Vagina (tissue), 2 donors: ENCODE results near the gene ASB18. TPM values are rescaled to one million over a fixed set of nuclear protein-coding genes. Genes with fewer than 3 reads are reported as not detected.

ENCODE experiments used
- DNase-seq, 2 donors: peaks; one replicate each; pipeline ENCODE4 v3.0.0-alpha.2; 2017; ENCODE audit errors: extremely low spot score in 2 of 2
- H3K27ac ChIP-seq: fragments of 200-600 bp; sonication (generic); one replicate; pipeline ENCODE4 v1.5.1; 2019
- H3K27me3 ChIP-seq: fragments of 200-600 bp; sonication (generic); one replicate; pipeline ENCODE4 v1.5.1; 2019
- H3K36me3 ChIP-seq, 2 donors: fragments of 200-600 bp; sonication (generic); one replicate each; pipeline ENCODE4 v1.5.1; 2017 to 2019
- H3K4me1 ChIP-seq: fragments of 200-600 bp; sonication (generic); one replicate; pipeline ENCODE4 v1.5.1; 2019
- H3K4me3 ChIP-seq, 2 donors: fragments of 200-600 bp; sonication (generic); 1 replicate in 1 of 2; 2 replicates in 1 of 2; pipeline ENCODE4 v1.5.1; 2016 to 2019
- H3K9me3 ChIP-seq: fragments of 200-600 bp; sonication (generic); one replicate; pipeline ENCODE4 v1.5.1; 2019
- POLR2A ChIP-seq, 2 donors: fragments of 450-650 bp; IDR thresholded peaks; one replicate each; pipeline ENCODE4 v1.6.1; 2017; ENCODE audit warnings: antibody characterized with exemption in 2 of 2, mild to moderate bottlenecking in 2 of 2, moderate library complexity in 2 of 2
- POLR2AphosphoS5 ChIP-seq, 2 donors: sonication (generic); formaldehyde crosslinking; IDR thresholded peaks; one replicate each; pipeline ENCODE4 v1.9.0; 2017; ENCODE audit warnings: antibody characterized with exemption in 2 of 2, mild to moderate bottlenecking in 2 of 2, low read depth in 1 of 2; ENCODE audit not compliant: insufficient read depth in 1 of 2
- intact Hi-C: fragments of 100-400 bp; cut with DNase I; formaldehyde crosslinking; loops from one replicate; pipeline ENCODE4 v1.15.1; 2023
- total RNA-seq: library from RNA; depleted of rRNA; stranded (reverse); fragments of >200 nt; gene quantifications from one replicate; pipeline ENCODE4 v1.2.3, GENCODE V29; 2016
- TF ChIP-seq, protein P1 (sequence below), 3 experiments: fragments of 450-650 bp in 2 of 3; fragments of 200-600 bp in 1 of 3; sonication (generic) in 1 of 3; IDR thresholded peaks; one replicate each; pipeline ENCODE4 v1.5.1; 2017 to 2019; ENCODE audit warnings: antibody characterized with exemption in 3 of 3, mild to moderate bottlenecking in 2 of 3, moderate library complexity in 2 of 3

The ASB18 gene
- total RNA-seq, 1 donor from 2014 or later, result not detected

GRCh38 chr2:236205867-236206645, 58.1 kb downstream of the ASB18 start:
- Histone ChIP-seq H3K9me3 (no peaks in the 10 kb centered on the region), H3K27me3 (no peaks in the 10 kb centered on the region), H3K36me3 (no peaks in the 10 kb centered on the region), H3K4me1 (no peaks in the 10 kb centered on the region), H3K4me3 (no peak overlapping the region), H3K27ac (no peak overlapping the region)
- no peak for DNase-seq
- TF ChIP-seq, protein P1, sequence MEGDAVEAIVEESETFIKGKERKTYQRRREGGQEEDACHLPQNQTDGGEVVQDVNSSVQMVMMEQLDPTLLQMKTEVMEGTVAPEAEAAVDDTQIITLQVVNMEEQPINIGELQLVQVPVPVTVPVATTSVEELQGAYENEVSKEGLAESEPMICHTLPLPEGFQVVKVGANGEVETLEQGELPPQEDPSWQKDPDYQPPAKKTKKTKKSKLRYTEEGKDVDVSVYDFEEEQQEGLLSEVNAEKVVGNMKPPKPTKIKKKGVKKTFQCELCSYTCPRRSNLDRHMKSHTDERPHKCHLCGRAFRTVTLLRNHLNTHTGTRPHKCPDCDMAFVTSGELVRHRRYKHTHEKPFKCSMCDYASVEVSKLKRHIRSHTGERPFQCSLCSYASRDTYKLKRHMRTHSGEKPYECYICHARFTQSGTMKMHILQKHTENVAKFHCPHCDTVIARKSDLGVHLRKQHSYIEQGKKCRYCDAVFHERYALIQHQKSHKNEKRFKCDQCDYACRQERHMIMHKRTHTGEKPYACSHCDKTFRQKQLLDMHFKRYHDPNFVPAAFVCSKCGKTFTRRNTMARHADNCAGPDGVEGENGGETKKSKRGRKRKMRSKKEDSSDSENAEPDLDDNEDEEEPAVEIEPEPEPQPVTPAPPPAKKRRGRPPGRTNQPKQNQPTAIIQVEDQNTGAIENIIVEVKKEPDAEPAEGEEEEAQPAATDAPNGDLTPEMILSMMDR (IDR thresholded peaks at IDR 0.05), result no peak
- TF ChIP-seq POLR2A (IDR thresholded peaks at IDR 0.05) (no peak), POLR2AphosphoS5 (IDR thresholded peaks at IDR 0.05; ENCODE audit: insufficient read depth in 1 of 2, low read depth in 1 of 2) (no peak)
- intact Hi-C loops, result no loop called here

DNA sequence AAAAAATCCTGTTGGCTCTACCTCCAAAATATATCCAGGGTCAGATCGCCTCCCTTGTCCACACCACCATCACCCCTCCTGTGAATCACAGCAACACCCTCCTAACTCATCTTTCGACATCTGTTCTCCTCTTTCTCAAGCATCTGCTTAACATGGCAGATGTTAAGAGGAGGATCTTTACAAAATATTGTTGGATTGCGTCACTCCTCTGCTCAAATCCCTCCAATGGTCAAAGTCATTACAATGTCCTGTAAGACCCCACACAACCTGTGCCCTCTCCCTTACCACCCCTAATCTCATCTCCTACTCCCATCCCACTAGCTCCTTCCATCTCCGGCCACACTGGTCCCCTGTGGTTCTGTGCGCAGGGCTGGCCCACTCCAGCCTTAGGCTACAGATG, 59.3 kb downstream of the ASB18 start:
- DNase-seq, result no peak
- TF ChIP-seq POLR2AphosphoS5 (IDR thresholded peaks at IDR 0.05; ENCODE audit: insufficient read depth in 1 of 2, low read depth in 1 of 2), result no peak
- TF ChIP-seq, protein P1 (IDR thresholded peaks at IDR 0.05), result no peak
- no peak for TF ChIP-seq POLR2A (IDR thresholded peaks at IDR 0.05)
- H3K27ac ChIP-seq, result no peak overlapping the region
- H3K36me3 ChIP-seq, result no peaks in the 10 kb centered on the region
- H3K27me3 ChIP-seq, result no peaks in the 10 kb centered on the region
- no peaks in the 10 kb centered on the region for H3K9me3 ChIP-seq
- intact Hi-C loops, result loop anchor here (5.0 kb wide), 1 partner anchor 378 kb away; no protein-coding TSS in a partner anchor
- H3K4me3 ChIP-seq, result no peak overlapping the region
- H3K4me1 ChIP-seq, result no peaks in the 10 kb centered on the region

- intact Hi-C loops, result loop anchor here (5.0 kb wide), 1 partner anchor 373 kb away; no protein-coding TSS in a partner anchor
- no peak overlapping the region for H3K4me3 ChIP-seq
- no peaks in the 10 kb centered on the region for H3K9me3 ChIP-seq
- TF ChIP-seq POLR2AphosphoS5 (IDR thresholded peaks at IDR 0.05; ENCODE audit: insufficient read depth in 1 of 2, low read depth in 1 of 2), result no peak
- TF ChIP-seq POLR2A (IDR thresholded peaks at IDR 0.05), result no peak
- TF ChIP-seq, protein P1 (IDR thresholded peaks at IDR 0.05), result no peak
- no peaks in the 10 kb centered on the region for H3K4me1 ChIP-seq
- no peaks in the 10 kb centered on the region for H3K27me3 ChIP-seq
- no peaks in the 10 kb centered on the region for H3K36me3 ChIP-seq
- no peak for DNase-seq
- H3K27ac ChIP-seq, result no peak overlapping the region
Observed at GRCh38 chr2:236200378-236200777, 63.8 kb downstream of the ASB18 start.

- DNase-seq, result no peak
- H3K4me1 ChIP-seq, result no peaks in the 10 kb centered on the region
- H3K9me3 ChIP-seq, result no peaks in the 10 kb centered on the region
- H3K27ac ChIP-seq, result no peak overlapping the region
- H3K4me3 ChIP-seq, result no peak overlapping the region
- H3K27me3 ChIP-seq, result no peaks in the 10 kb centered on the region
- TF ChIP-seq POLR2A (IDR thresholded peaks at IDR 0.05) (no peak), POLR2AphosphoS5 (IDR thresholded peaks at IDR 0.05; ENCODE audit: insufficient read depth in 1 of 2, low read depth in 1 of 2) (no peak)
- TF ChIP-seq, protein P1 (IDR thresholded peaks at IDR 0.05), result no peak
- intact Hi-C loops, result no loop called here
- H3K36me3 ChIP-seq, result no peaks in the 10 kb centered on the region
Observed at GRCh38 chr2:236196366-236196765, 67.8 kb downstream of the ASB18 start.

GRCh38 chr2:236195726-236196125, 68.5 kb downstream of the ASB18 start:
- Histone ChIP-seq H3K27me3 (no peaks in the 10 kb centered on the region), H3K4me3 (no peak overlapping the region), H3K9me3 (no peaks in the 10 kb centered on the region), H3K27ac (no peak overlapping the region), H3K4me1 (no peaks in the 10 kb centered on the region), H3K36me3 (no peaks in the 10 kb centered on the region)
- intact Hi-C loops, result no loop called here
- no peak for DNase-seq
- TF ChIP-seq, protein P1 (IDR thresholded peaks at IDR 0.05), result no peak
- TF ChIP-seq POLR2AphosphoS5 (IDR thresholded peaks at IDR 0.05; ENCODE audit: insufficient read depth in 1 of 2, low read depth in 1 of 2), result no peak
- no peak for TF ChIP-seq POLR2A (IDR thresholded peaks at IDR 0.05)
